H9 (cell line): ENCODE results near the gene SIM1. TPM values are rescaled to one million over a fixed set of nuclear protein-coding genes. Genes with fewer than 3 reads are reported as not detected.

ENCODE experiments used
- DNase-seq: peaks from one replicate; pipeline ENCODE4 v3.0.0-alpha.2; 2017
- H2AFZ ChIP-seq: one replicate; pipeline ENCODE4 v1.6.1; 2013; ENCODE audit warnings: mild to moderate bottlenecking, low read length, control low read depth, moderate library complexity
- H2AK5ac ChIP-seq: 2 replicates; pipeline ENCODE4 v1.6.1; 2013; ENCODE audit warnings: low read length, control low read depth, mixed read lengths; ENCODE audit not compliant: insufficient read length
- H2BK120ac ChIP-seq: one replicate; pipeline ENCODE4 v1.6.1; 2013; ENCODE audit warnings: low read depth, mild to moderate bottlenecking, low read length, control low read depth, inconsistent platforms; ENCODE audit not compliant: poor library complexity, severe bottlenecking
- H2BK12ac ChIP-seq: 2 replicates; pipeline ENCODE4 v1.6.1; 2013; ENCODE audit warnings: low read length, control low read depth, mixed read lengths, low read depth; ENCODE audit not compliant: insufficient read length
- H2BK15ac ChIP-seq: 2 replicates; pipeline ENCODE4 v1.6.1; 2013; ENCODE audit warnings: low read depth, low read length, control low read depth
- H2BK20ac ChIP-seq: one replicate; pipeline ENCODE4 v1.6.1; 2013; ENCODE audit warnings: low read depth, mild to moderate bottlenecking, low read length, control low read depth, inconsistent platforms; ENCODE audit not compliant: poor library complexity, severe bottlenecking
- H2BK5ac ChIP-seq: 2 replicates; pipeline ENCODE4 v1.6.1; 2013; ENCODE audit warnings: low read length, control low read depth, mixed read lengths; ENCODE audit not compliant: insufficient read length
- H3K14ac ChIP-seq: 2 replicates; pipeline ENCODE4 v1.6.1; 2013; ENCODE audit warnings: low read length, control low read depth; ENCODE audit not compliant: insufficient read depth
- H3K18ac ChIP-seq: 2 replicates; pipeline ENCODE4 v1.6.1; 2013; ENCODE audit warnings: low read depth, mild to moderate bottlenecking, mixed read lengths, low read length, control low read depth; ENCODE audit not compliant: insufficient read length
- H3K23ac ChIP-seq: 2 replicates; pipeline ENCODE4 v1.6.1; 2013; ENCODE audit warnings: low read length, control low read depth, mixed read lengths, low read depth; ENCODE audit not compliant: insufficient read length
- H3K23me2 ChIP-seq: 2 replicates; pipeline ENCODE4 v1.6.1; 2013; ENCODE audit warnings: low read depth, mild to moderate bottlenecking, mixed read lengths, low read length, control low read depth; ENCODE audit not compliant: insufficient read length, poor library complexity, severe bottlenecking
- H3K27ac ChIP-seq: 2 replicates; pipeline ENCODE4 v1.5.1; 2013; ENCODE audit warnings: low read length, control low read depth, mixed read lengths, low read depth; ENCODE audit not compliant: insufficient read length
- H3K27me3 ChIP-seq: 2 replicates; pipeline ENCODE4 v1.6.1; 2013; ENCODE audit warnings: low read length, control low read depth, inconsistent platforms; ENCODE audit not compliant: insufficient read depth
- H3K4ac ChIP-seq: 2 replicates; pipeline ENCODE4 v1.6.1; 2013; ENCODE audit warnings: low read depth, mild to moderate bottlenecking, control low read depth, inconsistent platforms, low read length, moderate library complexity
- H3K4me1 ChIP-seq: 2 replicates; pipeline ENCODE4 v1.6.1; 2013; ENCODE audit warnings: low read length, control low read depth, inconsistent platforms; ENCODE audit not compliant: insufficient read depth
- H3K4me2 ChIP-seq: 2 replicates; pipeline ENCODE4 v1.6.1; 2013; ENCODE audit warnings: low read length, control low read depth, mixed read lengths; ENCODE audit not compliant: insufficient read length, insufficient read depth
- H3K56ac ChIP-seq: 2 replicates; pipeline ENCODE4 v1.6.1; 2013; ENCODE audit warnings: low read depth, mild to moderate bottlenecking, mixed read lengths, low read length, control low read depth; ENCODE audit not compliant: insufficient read length
- H3K79me1 ChIP-seq: 2 replicates; pipeline ENCODE4 v1.6.1; 2013; ENCODE audit warnings: low read depth, mild to moderate bottlenecking, moderate library complexity, low read length, control low read depth, inconsistent platforms; ENCODE audit not compliant: insufficient read depth, poor library complexity, severe bottlenecking
- H3K79me2 ChIP-seq: 2 replicates; pipeline ENCODE4 v1.6.1; 2013; ENCODE audit warnings: low read length, control low read depth, inconsistent platforms; ENCODE audit not compliant: insufficient read depth
- H3K9ac ChIP-seq: 2 replicates; pipeline ENCODE4 v1.6.1; 2013; ENCODE audit warnings: low read length, control low read depth, mixed read lengths; ENCODE audit not compliant: insufficient read length; ENCODE audit errors: extremely low read depth
- H3K9me3 ChIP-seq: one replicate; pipeline ENCODE4 v1.6.1; 2013; ENCODE audit warnings: low read depth, low read length, inconsistent platforms; ENCODE audit not compliant: control insufficient read depth
- H3T11ph ChIP-seq: one replicate; pipeline ENCODE4 v1.6.1; 2013; ENCODE audit warnings: mild to moderate bottlenecking, low read length, control low read depth, inconsistent platforms
- H4K20me1 ChIP-seq: one replicate; pipeline ENCODE4 v1.6.1; 2013; ENCODE audit not compliant: control insufficient read depth, insufficient read length, insufficient read depth
- H4K5ac ChIP-seq: 2 replicates; pipeline ENCODE4 v1.6.1; 2013; ENCODE audit warnings: low read depth, mild to moderate bottlenecking, mixed read lengths, low read length, control low read depth; ENCODE audit not compliant: insufficient read length
- H4K8ac ChIP-seq: replicated peaks from 2 replicates; pipeline ENCODE4 v1.6.1; 2013; ENCODE audit warnings: low read length, control low read depth, mixed read lengths, low read depth; ENCODE audit not compliant: insufficient read length
- H4K91ac ChIP-seq: 2 replicates; pipeline ENCODE4 v1.6.1; 2013; ENCODE audit warnings: low read depth, mild to moderate bottlenecking, moderate library complexity, mixed read lengths, low read length, control low read depth; ENCODE audit not compliant: insufficient read length
- H3K27ac Mint-ChIP-seq, 3 experiments: 2 replicates in 2 of 3; 3 replicates in 1 of 3; pipeline ENCODE4 v1.8.0; 2020 to 2021; ENCODE audit warnings: mixed read lengths in 3 of 3, mild to moderate bottlenecking in 1 of 3, moderate library complexity in 1 of 3
- H3K27me3 Mint-ChIP-seq: 2 replicates; pipeline ENCODE4 v1.8.0; 2021; ENCODE audit warnings: low read depth, mild to moderate bottlenecking, moderate library complexity, mixed read lengths
- H3K36me3 Mint-ChIP-seq, 3 experiments: 2 replicates in 2 of 3; 3 replicates in 1 of 3; pipeline ENCODE4 v1.8.0; 2020 to 2021; ENCODE audit warnings: low read depth in 3 of 3, mixed read lengths in 3 of 3; ENCODE audit not compliant: insufficient read depth in 1 of 3
- H3K4me1 Mint-ChIP-seq, 2 experiments: 2 replicates each; pipeline ENCODE4 v1.8.0; 2020; ENCODE audit warnings: mixed read lengths in 2 of 2
- H3K4me3 Mint-ChIP-seq, 2 experiments: 2 replicates in 1 of 2; 3 replicates in 1 of 2; pipeline ENCODE4 v1.8.0; 2020 to 2021; ENCODE audit warnings: mild to moderate bottlenecking in 2 of 2, mixed read lengths in 2 of 2, moderate library complexity in 1 of 2
- H3K9me3 Mint-ChIP-seq, 2 experiments: 2 replicates in 1 of 2; 3 replicates in 1 of 2; pipeline ENCODE4 v1.8.0; 2020; ENCODE audit warnings: mild to moderate bottlenecking in 2 of 2, mixed read lengths in 2 of 2, moderate library complexity in 1 of 2
- CTCF ChIP-seq: fragments of 200-600 bp; sonication (generic); conservative IDR thresholded peaks from 3 replicates; pipeline ENCODE4 v1.8.0; 2021; ENCODE audit warnings: antibody characterized with exemption, mild to moderate bottlenecking
- WGBS: extraction: QIAGEN DNeasy Blood & Tissue Kit; methylation state at CpG from one replicate; pipeline ENCODE4 v1.1.7; 2013; ENCODE audit warnings: missing lambda C conversion rate, low lambda C conversion rate, mixed read lengths; ENCODE audit not compliant: insufficient read length; ENCODE audit errors: extremely low coverage; 5-methylcytosine and 5-hydroxymethylcytosine counted together
- total RNA-seq: library from RNA; stranded (reverse); gene quantifications from 2 replicates; pipeline ENCODE4 v1.2.1, GENCODE V29; 2021

The SIM1 gene
- total RNA-seq, 1 experiment from 2014 or later, result not detected

- no CpG with 5 or more reads among the region's 54 CpGs for WGBS
- H4K20me1 ChIP-seq, result no peaks in the 10 kb centered on the region
- peaks cover 0 to 10% of the 10 kb centered on the region in 2 experiments; a peak in 2 of 5 replicates for H3K9me3 Mint-ChIP-seq
- no peaks in the 10 kb centered on the region for H3K79me2 ChIP-seq
- H3K9ac ChIP-seq, result no peak overlapping the region
- H2AFZ ChIP-seq, result no peak overlapping the region
- H3K14ac ChIP-seq, result no peak overlapping the region
- no peak overlapping the region for H4K91ac ChIP-seq
- no peaks in the 10 kb centered on the region for H3K79me1 ChIP-seq
- no peak overlapping the region for H2BK20ac ChIP-seq
- no peaks in the 10 kb centered on the region for H3K27me3 Mint-ChIP-seq
- H3K27ac Mint-ChIP-seq, result no peak overlapping the region
- no peak overlapping the region for H2BK5ac ChIP-seq
- no peaks in the 10 kb centered on the region; the same call in 1 of the 2 replicates for H3K4me1 ChIP-seq
- peak overlapping the region; percentile 55 for H3K4me2 ChIP-seq
- H3K23ac ChIP-seq, result no peak overlapping the region
- no peak for TF ChIP-seq CTCF
- H3K27me3 ChIP-seq, result peaks cover 98% of the 10 kb centered on the region
- no peak overlapping the region for H3K27ac ChIP-seq
- H4K5ac ChIP-seq, result no peak overlapping the region
- H2BK12ac ChIP-seq, result no peak overlapping the region
- H4K8ac ChIP-seq, result no peak overlapping the region
- peak overlapping the region; percentile 40 to 68 for H3K4me3 Mint-ChIP-seq
- H3K4ac ChIP-seq, result no peak overlapping the region
- no peak overlapping the region for H2BK120ac ChIP-seq
- no peaks in the 10 kb centered on the region for H3K36me3 Mint-ChIP-seq
- no peak overlapping the region for H3T11ph ChIP-seq
- H3K18ac ChIP-seq, result no peak overlapping the region
- DNase-seq, result peak; percentile 72
- H3K9me3 ChIP-seq, result no peaks in the 10 kb centered on the region
- peaks cover 38 to 53% of the 10 kb centered on the region in 2 experiments for H3K4me1 Mint-ChIP-seq
- no peak overlapping the region for H3K56ac ChIP-seq
- H3K23me2 ChIP-seq, result peaks cover 13% of the 10 kb centered on the region
- H2AK5ac ChIP-seq, result no peak overlapping the region
- H2BK15ac ChIP-seq, result no peak overlapping the region
These were observed 9.2 kb downstream of the SIM1 start for GRCh38 chr6:100455230-100456124.
